HL-60 (cell line): ENCODE measurements around the gene GPR39.

ENCODE experiments used
- DNase-seq, 2 experiments: peaks; one replicate each; pipeline ENCODE4 v3.0.0-alpha.2; 2010 to 2020; ENCODE audit warnings: low read depth in 1 of 2, low spot score in 1 of 2
- H3K27ac ChIP-seq: fragments of 250-450 bp; sonication (Bioruptor Pico); replicated peaks from 2 replicates; pipeline ENCODE4 v1.5.1; 2020; ENCODE audit warnings: mild to moderate bottlenecking, moderate library complexity
- H3K27me3 ChIP-seq: fragments of 250-450 bp; sonication (Bioruptor Pico); 2 replicates; pipeline ENCODE4 v1.5.1; 2021; ENCODE audit warnings: mild to moderate bottlenecking, moderate library complexity; ENCODE audit not compliant: insufficient read depth, poor library complexity, severe bottlenecking
- H3K4me3 ChIP-seq: replicated peaks from 2 replicates; pipeline ENCODE4 v1.5.1; 2011; ENCODE audit warnings: mild to moderate bottlenecking, control low read depth, low read length; ENCODE audit not compliant: insufficient read depth
- GABPA ChIP-seq: IDR thresholded peaks from 2 replicates; pipeline ENCODE4 v1.6.1; 2012; ENCODE audit warnings: low read depth
- POLR2AphosphoS5 ChIP-seq: IDR thresholded peaks from 2 replicates; pipeline ENCODE4 v1.6.1; 2012; ENCODE audit warnings: low read depth
- SPI1 ChIP-seq: IDR thresholded peaks from 2 replicates; pipeline ENCODE4 v1.6.1; 2012; ENCODE audit warnings: low read depth, mild to moderate bottlenecking, borderline replicate concordance
- TF ChIP-seq, protein P1 (sequence below): IDR thresholded peaks from 2 replicates; pipeline ENCODE4 v1.6.1; 2012; ENCODE audit warnings: low read depth; ENCODE audit not compliant: insufficient replicate concordance
- TF ChIP-seq, protein P2 (sequence below): IDR thresholded peaks from one replicate; pipeline ENCODE4 v1.5.1; 2011; ENCODE audit warnings: low read length, control low read depth, inconsistent platforms; ENCODE audit not compliant: insufficient read depth

Gene GPR39

DNA sequence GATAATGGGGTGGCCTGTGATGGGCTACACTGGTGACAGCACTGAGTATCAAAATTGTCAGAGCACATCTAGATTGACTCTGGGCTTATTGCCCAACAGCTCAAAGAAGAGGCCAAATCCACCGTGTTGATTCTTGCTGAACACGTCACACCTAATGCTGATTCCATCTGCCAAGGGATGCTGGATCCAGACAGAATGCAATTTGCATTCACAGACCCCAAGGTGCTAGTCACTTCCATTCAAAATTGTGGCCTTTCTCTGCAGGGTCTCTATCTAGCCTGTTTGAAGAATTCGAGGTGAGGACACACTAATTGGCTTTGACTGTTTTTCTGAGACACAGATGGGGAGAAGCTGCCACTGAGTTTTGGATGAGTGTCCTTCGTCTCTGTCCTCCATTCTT, 13.5 kb upstream of the GPR39 start:
- no peaks in the 10 kb centered on the region for H3K27me3 ChIP-seq
- no peak overlapping the region for H3K4me3 ChIP-seq
- TF ChIP-seq GABPA, result no peak
- no peak for TF ChIP-seq SPI1
- TF ChIP-seq POLR2AphosphoS5, result no peak
- TF ChIP-seq, protein P1, sequence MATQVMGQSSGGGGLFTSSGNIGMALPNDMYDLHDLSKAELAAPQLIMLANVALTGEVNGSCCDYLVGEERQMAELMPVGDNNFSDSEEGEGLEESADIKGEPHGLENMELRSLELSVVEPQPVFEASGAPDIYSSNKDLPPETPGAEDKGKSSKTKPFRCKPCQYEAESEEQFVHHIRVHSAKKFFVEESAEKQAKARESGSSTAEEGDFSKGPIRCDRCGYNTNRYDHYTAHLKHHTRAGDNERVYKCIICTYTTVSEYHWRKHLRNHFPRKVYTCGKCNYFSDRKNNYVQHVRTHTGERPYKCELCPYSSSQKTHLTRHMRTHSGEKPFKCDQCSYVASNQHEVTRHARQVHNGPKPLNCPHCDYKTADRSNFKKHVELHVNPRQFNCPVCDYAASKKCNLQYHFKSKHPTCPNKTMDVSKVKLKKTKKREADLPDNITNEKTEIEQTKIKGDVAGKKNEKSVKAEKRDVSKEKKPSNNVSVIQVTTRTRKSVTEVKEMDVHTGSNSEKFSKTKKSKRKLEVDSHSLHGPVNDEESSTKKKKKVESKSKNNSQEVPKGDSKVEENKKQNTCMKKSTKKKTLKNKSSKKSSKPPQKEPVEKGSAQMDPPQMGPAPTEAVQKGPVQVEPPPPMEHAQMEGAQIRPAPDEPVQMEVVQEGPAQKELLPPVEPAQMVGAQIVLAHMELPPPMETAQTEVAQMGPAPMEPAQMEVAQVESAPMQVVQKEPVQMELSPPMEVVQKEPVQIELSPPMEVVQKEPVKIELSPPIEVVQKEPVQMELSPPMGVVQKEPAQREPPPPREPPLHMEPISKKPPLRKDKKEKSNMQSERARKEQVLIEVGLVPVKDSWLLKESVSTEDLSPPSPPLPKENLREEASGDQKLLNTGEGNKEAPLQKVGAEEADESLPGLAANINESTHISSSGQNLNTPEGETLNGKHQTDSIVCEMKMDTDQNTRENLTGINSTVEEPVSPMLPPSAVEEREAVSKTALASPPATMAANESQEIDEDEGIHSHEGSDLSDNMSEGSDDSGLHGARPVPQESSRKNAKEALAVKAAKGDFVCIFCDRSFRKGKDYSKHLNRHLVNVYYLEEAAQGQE, result no peak
- TF ChIP-seq, protein P2, sequence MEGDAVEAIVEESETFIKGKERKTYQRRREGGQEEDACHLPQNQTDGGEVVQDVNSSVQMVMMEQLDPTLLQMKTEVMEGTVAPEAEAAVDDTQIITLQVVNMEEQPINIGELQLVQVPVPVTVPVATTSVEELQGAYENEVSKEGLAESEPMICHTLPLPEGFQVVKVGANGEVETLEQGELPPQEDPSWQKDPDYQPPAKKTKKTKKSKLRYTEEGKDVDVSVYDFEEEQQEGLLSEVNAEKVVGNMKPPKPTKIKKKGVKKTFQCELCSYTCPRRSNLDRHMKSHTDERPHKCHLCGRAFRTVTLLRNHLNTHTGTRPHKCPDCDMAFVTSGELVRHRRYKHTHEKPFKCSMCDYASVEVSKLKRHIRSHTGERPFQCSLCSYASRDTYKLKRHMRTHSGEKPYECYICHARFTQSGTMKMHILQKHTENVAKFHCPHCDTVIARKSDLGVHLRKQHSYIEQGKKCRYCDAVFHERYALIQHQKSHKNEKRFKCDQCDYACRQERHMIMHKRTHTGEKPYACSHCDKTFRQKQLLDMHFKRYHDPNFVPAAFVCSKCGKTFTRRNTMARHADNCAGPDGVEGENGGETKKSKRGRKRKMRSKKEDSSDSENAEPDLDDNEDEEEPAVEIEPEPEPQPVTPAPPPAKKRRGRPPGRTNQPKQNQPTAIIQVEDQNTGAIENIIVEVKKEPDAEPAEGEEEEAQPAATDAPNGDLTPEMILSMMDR, result no peak
- DNase-seq, result no peak
- H3K27ac ChIP-seq, result no peak overlapping the region

DNA sequence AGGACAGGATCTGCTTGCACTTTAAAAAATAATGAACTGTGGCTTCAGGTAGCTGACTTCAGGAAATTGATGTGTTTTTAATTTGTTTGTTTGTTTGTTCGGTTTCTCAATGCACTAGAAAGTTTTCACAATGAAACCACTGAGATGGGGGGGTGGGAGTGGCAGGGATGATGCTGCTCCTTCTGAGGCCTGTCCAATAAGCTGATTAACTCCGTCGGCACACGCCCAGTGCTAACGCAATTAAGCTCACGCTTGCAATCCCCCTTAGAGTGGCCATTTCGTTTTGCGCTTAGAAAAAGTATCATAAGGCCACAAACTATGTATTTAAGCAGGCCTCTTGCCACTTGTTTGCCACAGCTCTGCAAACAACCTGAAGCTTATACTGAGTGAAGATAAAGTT, 12.5 kb upstream of the GPR39 start:
- Histone ChIP-seq H3K27me3 (no peaks in the 10 kb centered on the region), H3K27ac (no peak overlapping the region), H3K4me3 (no peak overlapping the region)
- DNase-seq, result no peak
- TF ChIP-seq, protein P2, result no peak
- TF ChIP-seq POLR2AphosphoS5 (no peak), GABPA (no peak), SPI1 (no peak)
- TF ChIP-seq, protein P1, result no peak

DNA sequence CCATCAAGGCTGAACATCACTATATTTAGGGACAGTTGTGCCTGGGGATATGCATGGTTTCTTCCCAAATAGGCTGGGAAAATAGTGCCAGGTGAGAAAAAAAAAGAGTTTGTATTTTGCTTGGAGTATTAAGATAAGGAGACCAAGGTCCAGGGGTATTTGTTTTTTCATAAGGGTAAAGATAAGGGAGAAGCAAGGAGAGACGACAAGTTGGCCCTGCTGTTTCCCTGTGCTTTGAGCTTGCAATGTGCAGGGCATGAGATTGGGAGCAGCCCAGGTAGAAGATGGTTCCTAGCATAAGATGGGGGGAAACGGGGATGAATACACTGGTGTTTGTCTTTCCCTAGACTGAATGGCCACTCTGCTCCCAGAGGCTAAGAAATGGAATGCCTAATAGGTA, 8.8 kb upstream of the GPR39 start:
- DNase-seq, result no peak
- Histone ChIP-seq H3K4me3 (no peak overlapping the region), H3K27ac (no peak overlapping the region), H3K27me3 (no peaks in the 10 kb centered on the region)
- TF ChIP-seq SPI1 (no peak), GABPA (no peak), POLR2AphosphoS5 (no peak)
- TF ChIP-seq, protein P2, result no peak
- TF ChIP-seq, protein P1, result no peak
